B cell (primary cell): ENCODE data around the gene GRM8. TPM values are rescaled to one million over a fixed set of nuclear protein-coding genes. Genes with fewer than 3 reads are reported as not detected.

Source experiments
- ATAC-seq: fragments of 200-7000 bp; cut with Tn5 transposase; one replicate; pipeline ENCODE4 v1.10.0; 2021; ENCODE audit warnings: low read depth, mild to moderate bottlenecking, moderate number of reproducible peaks, moderate library complexity
- CTCF ChIA-PET: fragments of 350-600 bp; sonication (Branson Sonifier 250); formaldehyde crosslinking; loops from one replicate; lab custom pipeline; 2021; ENCODE audit warnings: antibody characterized with exemption, inconsistent platforms; lab: Charles Lee
- POLR2A ChIA-PET: fragments of 350-600 bp; sonication (Branson Sonifier 250); formaldehyde crosslinking; loops from one replicate; lab custom pipeline; 2021; ENCODE audit warnings: antibody characterized with exemption; lab: Charles Lee
- DNase-seq: peaks from one replicate; pipeline ENCODE4 v3.0.0; 2013
- H2AFZ ChIP-seq: 2 replicates; pipeline ENCODE4 v1.6.1; 2012; ENCODE audit warnings: mild to moderate bottlenecking, low read depth, low read length; ENCODE audit not compliant: insufficient read depth, poor library complexity, severe bottlenecking
- H3K27ac ChIP-seq, 2 donors: 1 replicate in 1 of 2; 2 replicates in 1 of 2; pipeline ENCODE4 v1.5.1; 2012 to 2013; ENCODE audit warnings: low read length in 2 of 2, mild to moderate bottlenecking in 2 of 2, moderate library complexity in 1 of 2
- H3K27me3 ChIP-seq, 4 experiments: fragments of 200-600 bp in 1 of 4; sonication (generic) in 1 of 4; replicated peaks in 1 of 4; 1 replicate in 2 of 4; 2 replicates in 2 of 4; pipeline versions ENCODE4 v1.6.1 to v1.7.0; 2013 to 2016; ENCODE audit warnings: low read length in 3 of 4, mild to moderate bottlenecking in 2 of 4, mixed read lengths in 1 of 4, moderate library complexity in 1 of 4; ENCODE audit not compliant: insufficient read depth in 4 of 4, control insufficient read depth in 3 of 4; ENCODE audit errors: control extremely low read depth in 1 of 4
- H3K36me3 ChIP-seq, 2 experiments: replicated peaks in 1 of 2; 1 replicate in 1 of 2; 2 replicates in 1 of 2; pipeline versions ENCODE4 v1.6.1 to v1.7.1; 2013; ENCODE audit warnings: low read length in 1 of 2; ENCODE audit not compliant: insufficient read depth in 2 of 2, control insufficient read depth in 1 of 2; ENCODE audit errors: control extremely low read depth in 1 of 2, extremely low read depth in 1 of 2
- H3K4me1 ChIP-seq, 2 donors: fragments of 200-600 bp in 1 of 2; sonication (generic) in 1 of 2; 1 replicate in 1 of 2; 2 replicates in 1 of 2; pipeline versions ENCODE4 v1.5.1 to v1.6.1; 2013 to 2017; ENCODE audit warnings: low read length in 2 of 2; ENCODE audit not compliant: control insufficient read depth in 2 of 2, insufficient read depth in 2 of 2
- H3K4me2 ChIP-seq: replicated peaks from 2 replicates; pipeline ENCODE3; 2012; ENCODE audit warnings: mild to moderate bottlenecking, low read depth, low read length; ENCODE audit not compliant: poor library complexity, severe bottlenecking
- H3K4me3 ChIP-seq, 5 experiments: fragments of 200-600 bp in 1 of 5; sonication (generic) in 1 of 5; 1 replicate in 3 of 5; 2 replicates in 2 of 5; pipeline versions ENCODE4 v1.5.1 to v1.7.0; 2011 to 2016; ENCODE audit warnings: low read length in 4 of 5, mild to moderate bottlenecking in 4 of 5, low read depth in 2 of 5, control low read depth in 1 of 5, moderate library complexity in 1 of 5; ENCODE audit not compliant: insufficient read depth in 1 of 5; ENCODE audit errors: control extremely low read depth in 1 of 5, extremely low read depth in 1 of 5
- H3K79me2 ChIP-seq: fragments of 200-600 bp; sonication (generic); one replicate; pipeline ENCODE4 v1.6.0; 2016; ENCODE audit warnings: low read length; ENCODE audit not compliant: control insufficient read depth, insufficient read depth
- H3K9ac ChIP-seq: fragments of 200-600 bp; sonication (generic); 2 replicates; pipeline ENCODE4 v1.6.1; 2017; ENCODE audit warnings: mild to moderate bottlenecking, low read length, moderate library complexity
- H3K9me3 ChIP-seq, 3 donors: one replicate each; pipeline versions ENCODE4 v1.6.1 to v1.7.1; 2013; ENCODE audit warnings: low read length in 2 of 3; ENCODE audit not compliant: control insufficient read depth in 2 of 3, insufficient read depth in 1 of 3; ENCODE audit errors: control extremely low read depth in 1 of 3
- H4K20me1 ChIP-seq: 2 replicates; pipeline ENCODE4 v1.6.0; 2012; ENCODE audit warnings: mild to moderate bottlenecking, low read length; ENCODE audit not compliant: insufficient read depth, control insufficient read depth, poor library complexity, severe bottlenecking
- H3K27ac Mint-ChIP-seq: one replicate; pipeline ENCODE4 v1.8.0; 2021; ENCODE audit warnings: mixed read lengths
- H3K27me3 Mint-ChIP-seq: one replicate; pipeline ENCODE4 v1.8.0; 2021; ENCODE audit warnings: mixed read lengths
- H3K4me1 Mint-ChIP-seq: one replicate; pipeline ENCODE4 v1.8.0; 2021; ENCODE audit warnings: mixed read lengths
- H3K4me3 Mint-ChIP-seq: one replicate; pipeline ENCODE4 v1.8.0; 2021; ENCODE audit warnings: mixed read lengths
- H3K9me3 Mint-ChIP-seq: one replicate; pipeline ENCODE4 v1.8.0; 2022; ENCODE audit warnings: mixed read lengths; ENCODE audit not compliant: insufficient read depth
- CTCF ChIP-seq: fragments of 200-600 bp; IDR thresholded peaks from one replicate; pipeline ENCODE4 v1.8.0; 2022; ENCODE audit warnings: antibody characterized with exemption, mild to moderate bottlenecking
- EZH2 ChIP-seq: IDR thresholded peaks from 2 replicates; pipeline ENCODE4 v1.6.1; 2012; ENCODE audit warnings: borderline replicate concordance, low read depth, mild to moderate bottlenecking, moderate library complexity, low read length; ENCODE audit not compliant: insufficient read depth, poor library complexity, severe bottlenecking
- WGBS: methylation state at CpG from one replicate; pipeline ENCODE4 v1.1.5; 2013; ENCODE audit warnings: missing lambda C conversion rate; ENCODE audit not compliant: insufficient coverage; 5-methylcytosine and 5-hydroxymethylcytosine counted together
- intact Hi-C: fragments of 100-400 bp; cut with micrococcal nuclease; formaldehyde crosslinking; loops from one replicate; pipeline ENCODE4 v1.10.0; 2022
- polyA plus RNA-seq: library from polyadenylated mRNA; depleted of rRNA; stranded (reverse); fragments of >200 nt; gene quantifications from 2 replicates; pipeline ENCODE4 v1.2.3, GENCODE V29; 2012
- total RNA-seq, 2 donors: library from RNA; stranded (reverse); fragments of 120-200 nt in 1 of 2; gene quantifications; 1 replicate in 1 of 2; 2 replicates in 1 of 2; pipeline versions ENCODE4 v1.2.3 to v1.2.4, GENCODE V29; 2013 to 2022

GRM8 gene
- total and polyA plus RNA-seq, 2 donors (not counting 1 experiment from before 2014, with no cell fraction given), result not detected

- Histone ChIP-seq H3K4me2 (no peak overlapping the region), H3K9ac (no peak overlapping the region), H3K4me1 (no peaks in the 10 kb centered on the region), H2AFZ (no peak overlapping the region), H4K20me1 (no peaks in the 10 kb centered on the region), H3K27me3 (no peaks in the 10 kb centered on the region), H3K27ac (no peak overlapping the region), H3K9me3 (peaks cover 0 to 4% (median 0%) of the 10 kb centered on the region in 3 donors), H3K4me3 (no peak overlapping the region), H3K79me2 (no peaks in the 10 kb centered on the region), H3K36me3 (no peaks in the 10 kb centered on the region)
- intact Hi-C loops, result no loop called here
- H3K9me3 Mint-ChIP-seq, result peaks cover 2% of the 10 kb centered on the region
- WGBS, result 30% methylated on average over 3 of the region's 5 CpGs
- DNase-seq, result peak; percentile 38
- peaks cover 3% of the 10 kb centered on the region for H3K27me3 Mint-ChIP-seq
- H3K4me1 Mint-ChIP-seq, result no peaks in the 10 kb centered on the region
- no peak for TF ChIP-seq EZH2
- no peak for TF ChIP-seq CTCF
- POLR2A ChIA-PET, result no interaction called here
- ATAC-seq, result no peak
- no peak overlapping the region for H3K27ac Mint-ChIP-seq
- CTCF ChIA-PET, result no interaction called here
- no peak overlapping the region for H3K4me3 Mint-ChIP-seq
These were observed 145.1 kb downstream of the GRM8 start for GRCh38 chr7:127107601-127108007.

- POLR2A ChIA-PET, result no interaction called here
- no peaks in the 10 kb centered on the region for H3K27me3 ChIP-seq
- H4K20me1 ChIP-seq, result no peaks in the 10 kb centered on the region
- peaks cover 0 to 3% (median 0%) of the 10 kb centered on the region in 3 donors for H3K9me3 ChIP-seq
- intact Hi-C loops, result no loop called here
- Mint-ChIP-seq H3K9me3 (no peaks in the 10 kb centered on the region), H3K4me3 (no peak overlapping the region), H3K27me3 (peaks cover 3% of the 10 kb centered on the region), H3K4me1 (no peaks in the 10 kb centered on the region), H3K27ac (no peak overlapping the region)
- H3K79me2 ChIP-seq, result no peaks in the 10 kb centered on the region
- no peak overlapping the region for H3K4me3 ChIP-seq
- CTCF ChIA-PET, result no interaction called here
- H3K4me1 ChIP-seq, result no peaks in the 10 kb centered on the region
- ATAC-seq (no peak), DNase-seq (no peak)
- no peak overlapping the region for H3K27ac ChIP-seq
- no peak overlapping the region for H2AFZ ChIP-seq
- TF ChIP-seq EZH2 (no peak), CTCF (no peak)
- H3K4me2 ChIP-seq, result no peak overlapping the region
- H3K9ac ChIP-seq, result no peak overlapping the region
- no CpG with 5 or more reads among the region's 4 CpGs for WGBS
- H3K36me3 ChIP-seq, result no peaks in the 10 kb centered on the region
These were observed 159.4 kb downstream of the GRM8 start for GRCh38 chr7:127093340-127093739.
